T1000 (cell line): ENCODE results near the gene PNPO.

ENCODE experiments used
- DNase-seq: peaks from one replicate; lab custom pipeline; 2025; ENCODE audit warnings: mixed read lengths; lab: John Stamatoyannopoulos, UW

The PNPO gene

GRCh38 chr17:47949946-47950345, 8.6 kb downstream of the PNPO start:
- DNase-seq: no peak

GRCh38 chr17:47950448-47950847, 9.1 kb downstream of the PNPO start:
- DNase-seq: no peak

GRCh38 chr17:47952171-47953021, 11.0 kb downstream of the PNPO start:
- no peak for DNase-seq

- DNase-seq: no peak
Measured at GRCh38 chr17:47953909-47954308, 12.5 kb downstream of the PNPO start.

GRCh38 chr17:47955497-47956461, 14.4 kb downstream of the PNPO start:
- no peak for DNase-seq

- DNase-seq: no peak
Measured at GRCh38 chr17:47956791-47957590, 15.6 kb downstream of the PNPO start.

GRCh38 chr17:47957591-47958490, 16.5 kb downstream of the PNPO start, which contains the start of gene PRR15L:
Gene PRR15L (minus strand): TSS chr17:47957883. CDS start chr17:47953234, 4,649 bp downstream.
- no peak for DNase-seq

GRCh38 chr17:47959825-47960655, 18.7 kb downstream of the PNPO start:
- DNase-seq: no peak

GRCh38 chr17:47961406-47961805, 20.0 kb downstream of the PNPO start:
- DNase-seq: no peak

- no peak for DNase-seq
Measured at GRCh38 chr17:47962901-47963300, 21.5 kb downstream of the PNPO start.

GRCh38 chr17:47964856-47965255, 23.5 kb downstream of the PNPO start:
- no peak for DNase-seq

GRCh38 chr17:47966079-47966519, 24.7 kb downstream of the PNPO start:
- DNase-seq: no peak

GRCh38 chr17:47967607-47968252, 26.4 kb downstream of the PNPO start:
- DNase-seq: peak; percentile 60

- no peak for DNase-seq
Measured at GRCh38 chr17:47968836-47969235, 27.5 kb downstream of the PNPO start.

- DNase-seq: no peak
Measured at GRCh38 chr17:47969930-47970724, 28.8 kb downstream of the PNPO start.

GRCh38 chr17:47970725-47971499, 29.5 kb downstream of the PNPO start, which contains the start of gene CDK5RAP3:
Gene CDK5RAP3 (plus strand): TSS chr17:47971113. CDS start chr17:47971147, 34 bp downstream.
- peak; percentile 99 for DNase-seq

GRCh38 chr17:47973541-47973940, 32.2 kb downstream of the PNPO start:
- no peak for DNase-seq
